AG09309 (cell line): ENCODE results near the gene TOX2.

Experiments
- DNase-seq: peaks from one replicate; pipeline ENCODE4 v3.0.0-alpha.2; 2010; ENCODE audit warnings: low read depth
- H3K4me3 ChIP-seq: 2 replicates; pipeline ENCODE4 v1.5.1; 2011; ENCODE audit warnings: mild to moderate bottlenecking, low read depth, low read length, moderate library complexity; ENCODE audit not compliant: control insufficient read depth
- TF ChIP-seq, protein P1 (sequence below): IDR thresholded peaks from 2 replicates; pipeline ENCODE4 v1.5.1; 2011; ENCODE audit warnings: mild to moderate bottlenecking, low read depth, low read length, inconsistent platforms; ENCODE audit not compliant: insufficient read depth, control insufficient read depth; ENCODE audit errors: missing control alignments

The TOX2 gene

DNA sequence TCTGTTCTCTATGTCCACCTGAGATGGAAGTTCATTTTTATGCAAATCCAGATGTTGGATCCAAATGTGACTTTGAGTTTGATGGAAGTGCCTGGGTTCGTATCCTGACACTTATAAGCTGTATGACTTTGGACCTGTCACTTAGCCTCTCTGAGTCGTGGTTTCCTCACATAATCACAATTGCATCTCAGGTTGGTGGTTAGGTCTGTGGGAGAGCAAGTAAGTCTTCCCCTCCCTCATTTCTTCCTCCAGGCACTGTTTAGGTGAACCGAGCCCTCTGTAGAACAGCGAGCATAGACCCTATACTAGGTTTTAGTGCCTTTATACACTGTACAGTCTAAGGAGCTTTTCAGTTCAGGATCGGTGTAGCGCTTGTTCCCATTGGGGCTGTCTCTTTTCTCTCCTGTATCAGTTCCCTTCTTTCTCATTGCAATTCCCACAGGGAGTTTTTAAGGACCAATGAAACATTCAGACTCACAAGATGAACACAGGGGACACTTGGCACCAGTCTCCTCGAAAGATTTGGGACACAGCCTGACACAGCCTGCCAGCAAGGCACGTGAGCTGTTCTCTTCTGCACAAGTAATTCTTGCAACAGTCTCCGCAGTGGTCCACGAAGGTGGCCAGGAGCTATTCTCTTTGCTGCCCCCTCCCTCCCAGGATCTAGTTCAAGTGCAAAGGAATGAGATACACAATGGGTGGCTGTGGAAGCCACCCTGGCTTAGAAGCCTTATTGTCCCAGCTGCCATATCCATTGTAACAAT, 11.8 kb downstream of the TOX2 start:
- no peak for DNase-seq
- TF ChIP-seq, protein P1, sequence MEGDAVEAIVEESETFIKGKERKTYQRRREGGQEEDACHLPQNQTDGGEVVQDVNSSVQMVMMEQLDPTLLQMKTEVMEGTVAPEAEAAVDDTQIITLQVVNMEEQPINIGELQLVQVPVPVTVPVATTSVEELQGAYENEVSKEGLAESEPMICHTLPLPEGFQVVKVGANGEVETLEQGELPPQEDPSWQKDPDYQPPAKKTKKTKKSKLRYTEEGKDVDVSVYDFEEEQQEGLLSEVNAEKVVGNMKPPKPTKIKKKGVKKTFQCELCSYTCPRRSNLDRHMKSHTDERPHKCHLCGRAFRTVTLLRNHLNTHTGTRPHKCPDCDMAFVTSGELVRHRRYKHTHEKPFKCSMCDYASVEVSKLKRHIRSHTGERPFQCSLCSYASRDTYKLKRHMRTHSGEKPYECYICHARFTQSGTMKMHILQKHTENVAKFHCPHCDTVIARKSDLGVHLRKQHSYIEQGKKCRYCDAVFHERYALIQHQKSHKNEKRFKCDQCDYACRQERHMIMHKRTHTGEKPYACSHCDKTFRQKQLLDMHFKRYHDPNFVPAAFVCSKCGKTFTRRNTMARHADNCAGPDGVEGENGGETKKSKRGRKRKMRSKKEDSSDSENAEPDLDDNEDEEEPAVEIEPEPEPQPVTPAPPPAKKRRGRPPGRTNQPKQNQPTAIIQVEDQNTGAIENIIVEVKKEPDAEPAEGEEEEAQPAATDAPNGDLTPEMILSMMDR, result no peak
- H3K4me3 ChIP-seq, result no peak overlapping the region

DNA sequence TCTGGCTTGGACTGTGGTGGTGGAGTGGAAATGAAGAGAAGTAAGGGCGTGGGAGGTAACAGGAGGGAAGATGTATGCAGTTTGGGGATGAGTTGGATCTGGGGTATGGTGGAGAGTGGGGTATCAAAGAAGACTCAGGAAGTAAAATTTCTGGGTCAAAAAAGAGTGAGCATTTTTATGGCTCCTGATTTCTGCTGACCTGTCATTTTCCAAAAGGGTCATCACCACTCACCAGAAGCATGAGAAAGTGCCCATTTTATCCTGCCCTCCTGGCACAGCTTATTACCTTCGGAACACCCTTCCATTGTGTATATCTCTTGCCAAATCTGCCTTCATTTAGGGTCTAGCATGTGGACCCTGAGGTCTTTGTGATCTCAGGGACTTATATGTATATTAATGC, 17.3 kb downstream of the TOX2 start:
- DNase-seq, result no peak
- TF ChIP-seq, protein P1, result no peak
- no peak overlapping the region for H3K4me3 ChIP-seq

DNA sequence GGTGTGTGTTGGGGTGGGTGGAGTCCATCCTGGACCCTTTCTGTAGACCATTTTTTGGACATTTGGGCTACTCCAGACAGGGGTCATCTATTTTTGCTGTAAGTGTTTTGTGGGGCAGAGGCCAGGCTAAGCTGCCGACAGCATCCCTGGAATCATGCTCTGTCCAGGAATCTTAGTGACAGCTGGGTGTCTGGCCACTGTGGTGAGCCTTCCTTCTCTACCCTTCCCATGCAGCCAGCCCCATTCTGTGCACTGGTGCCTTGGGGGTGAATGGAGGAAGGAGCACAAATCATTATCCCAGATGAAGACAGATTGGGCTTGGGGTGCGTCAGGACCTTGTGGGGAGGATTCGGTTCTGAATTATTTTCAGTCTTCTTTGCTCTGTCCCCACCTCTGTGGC, 20.2 kb downstream of the TOX2 start:
- no peak overlapping the region for H3K4me3 ChIP-seq
- no peak for DNase-seq
- TF ChIP-seq, protein P1, result no peak

DNA sequence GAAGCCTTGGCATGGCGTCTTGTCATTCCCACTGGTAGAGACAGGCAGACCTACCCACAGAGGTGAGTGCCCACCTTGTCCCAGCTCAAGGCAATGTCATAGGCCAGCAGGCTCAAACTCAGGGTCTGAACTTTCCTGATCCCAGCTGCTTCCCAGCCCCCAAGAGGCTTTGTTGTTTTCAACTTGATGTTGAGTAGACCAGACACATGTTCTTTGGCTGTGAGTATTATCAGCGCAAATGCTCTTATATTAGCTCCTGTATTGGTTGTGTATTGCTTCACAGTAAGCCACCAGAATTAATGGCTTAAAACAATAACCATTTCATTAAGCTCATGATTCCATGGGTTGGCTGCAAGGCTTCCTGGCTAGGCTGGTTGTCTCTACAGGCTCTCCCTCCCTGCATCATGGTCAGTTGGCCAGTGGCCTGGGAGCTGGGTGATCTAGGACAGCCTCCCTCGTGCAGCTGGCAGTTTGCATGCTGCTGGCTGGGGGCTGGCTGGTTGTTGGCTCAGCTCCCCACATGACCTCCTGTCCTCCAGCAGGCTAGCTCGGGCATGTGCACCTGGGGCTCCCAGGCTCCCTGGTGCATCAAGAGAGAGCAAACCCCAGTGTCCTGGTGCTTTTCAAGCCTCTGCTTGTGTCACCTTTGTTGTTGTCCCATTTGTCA, 21.6 kb downstream of the TOX2 start:
- H3K4me3 ChIP-seq, result no peak overlapping the region
- TF ChIP-seq, protein P1, result no peak
- no peak for DNase-seq

DNA sequence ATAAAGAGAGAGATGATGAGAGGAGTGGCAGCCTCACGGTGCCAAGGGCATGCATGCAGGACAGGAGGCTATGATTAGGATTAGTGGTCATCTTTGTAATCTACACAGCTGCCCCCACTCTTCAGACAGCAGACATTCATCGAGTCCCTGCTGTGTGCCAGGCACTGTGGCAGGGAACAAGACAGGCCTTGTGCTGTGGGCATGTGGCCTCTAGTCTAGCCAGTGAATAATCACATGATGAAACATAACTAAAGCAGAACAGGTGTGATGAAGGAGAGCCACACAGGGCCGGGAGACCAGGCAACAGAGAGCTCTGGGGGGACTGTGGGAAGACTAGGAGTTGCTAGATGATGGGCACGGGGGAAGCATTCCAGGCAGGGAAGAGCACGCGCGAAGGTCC, 22.2 kb downstream of the TOX2 start:
- DNase-seq, result no peak
- TF ChIP-seq, protein P1, result no peak
- H3K4me3 ChIP-seq, result no peak overlapping the region

DNA sequence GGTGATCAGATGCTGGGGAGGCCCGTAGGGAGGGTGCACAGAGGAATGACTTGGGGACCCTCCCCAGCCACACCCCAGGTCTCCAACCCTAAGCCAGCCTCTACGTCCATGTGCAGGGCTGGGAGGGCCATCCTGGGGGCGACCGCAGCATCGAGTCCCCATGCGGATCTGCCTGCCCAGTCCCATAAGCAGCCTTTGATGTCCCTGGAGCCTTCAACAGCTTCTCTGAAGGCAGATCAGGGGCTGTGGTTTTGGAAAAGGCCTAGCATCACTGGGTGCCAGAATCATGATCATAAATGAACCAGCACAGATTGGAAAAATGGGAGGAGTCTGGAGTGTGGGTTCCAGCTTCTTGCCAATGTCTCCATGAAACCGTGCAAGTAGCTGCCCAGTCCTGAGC, 22.9 kb downstream of the TOX2 start:
- TF ChIP-seq, protein P1, result no peak
- no peak overlapping the region for H3K4me3 ChIP-seq
- peak; percentile 45 for DNase-seq
